ENCODE results near the gene LRBA. TPM values are rescaled to one million over a fixed set of nuclear protein-coding genes. Genes with fewer than 3 reads are reported as not detected.

The LRBA gene
- total and polyA plus RNA-seq, 2 of the 4 experiments (the other 2 are of a cell fraction) = 10.2 to 51.6 TPM

GRCh38 chr4:150491132-150492049 is 523.7 kb downstream of the LRBA start:
- ChIA-PET POLR2A (ENCODE audit: unreplicated experiment) (no interaction called here), CTCF (no interaction called here)
- dilution Hi-C loops (cut with HindIII; ENCODE audit: low sequenced_read_pairs, unreplicated experiment) = no loop called here
- Histone ChIP-seq H3K4me1 (ENCODE audit: control insufficient read depth, insufficient read depth, low read length) (no peaks in the 10 kb centered on the region), H3K4me2 (ENCODE audit: low read depth, low read length) (no peak overlapping the region), H3K9me1 (ENCODE audit: insufficient read depth, low read length) (no peaks in the 10 kb centered on the region), H4K8ac (ENCODE audit: low read depth in 2 of 2, low read length in 2 of 2) (no peak overlapping the region), H3K4ac (ENCODE audit: low read depth, low read length) (no peak overlapping the region), H4K91ac (ENCODE audit: insufficient read depth, low read depth, low read length) (no peak overlapping the region), H2AFZ (replicated peaks; ENCODE audit: low read length, poor library complexity) (no peak overlapping the region), H3K14ac (replicated peaks; ENCODE audit: low read depth, low read length) (no peak overlapping the region), H3K18ac (ENCODE audit: low read depth, low read length) (no peak overlapping the region), H2AK5ac (ENCODE audit: low read depth, low read length) (no peak overlapping the region), H3K9ac (ENCODE audit: low read depth, low read length) (no peak overlapping the region), H2BK120ac (ENCODE audit: low read depth, low read length) (no peak overlapping the region), H2BK5ac (ENCODE audit: low read depth, low read length, poor library complexity, severe bottlenecking) (no peak overlapping the region), H3K27me3 (ENCODE audit: control insufficient read depth, insufficient read depth, low read length) (no peaks in the 10 kb centered on the region), H3K36me3 (ENCODE audit: control insufficient read depth, insufficient read depth, low read length) (no peaks in the 10 kb centered on the region), H2AK9ac (replicated peaks; ENCODE audit: low read depth, low read length, poor library complexity) (no peak overlapping the region), H2BK15ac (ENCODE audit: low read depth, low read length) (no peak overlapping the region), H3K9me3 (ENCODE audit: control insufficient read depth, insufficient read depth, low read length) (no peaks in the 10 kb centered on the region), H3K79me1 (ENCODE audit: low read depth in 1 of 2, low read length in 2 of 2) (peaks cover 0 to 2% of the 10 kb centered on the region in 2 experiments; a peak in 2 of 4 replicates), H4K5ac (ENCODE audit: low read depth, low read length) (no peak overlapping the region), H3K23ac (ENCODE audit: low read depth, low read length) (no peak overlapping the region), H2BK20ac (ENCODE audit: low read depth, low read length) (no peak overlapping the region), H4K20me1 (ENCODE audit: insufficient read depth, low read length) (no peaks in the 10 kb centered on the region), H3K27ac (ENCODE audit: insufficient read depth, low read length) (no peak overlapping the region), H3K56ac (ENCODE audit: extremely low read depth, insufficient read depth, low read length) (no peak overlapping the region), H3K4me3 (ENCODE audit: insufficient read depth, low read depth, low read length) (no peak overlapping the region)
- TF ChIP-seq MAZ (IDR thresholded peaks at IDR 0.05; ENCODE audit: borderline replicate concordance, low read depth, low read length) (no peak), MAFK (IDR thresholded peaks at IDR 0.05; ENCODE audit: low read depth, low read length) (no peak), ELK1 (IDR thresholded peaks at IDR 0.05; ENCODE audit: borderline replicate concordance, low read depth, low read length) (no peak), SMC3 (IDR thresholded peaks at IDR 0.05; ENCODE audit: low read depth, low read length) (no peak)
- WGBS, 2 experiments (ENCODE audit: extremely low coverage in 2 of 2, insufficient read length in 1 of 2) = no CpG with 5 or more reads among the region's 3 CpGs
- ATAC-seq (ENCODE audit: low read depth) (no peak), DNase-seq (no peak)
- no TSS peak for BruUV-seq (replicated peaks)
- intact Hi-C loops (cut with micrococcal nuclease) = no loop called here
- in situ Hi-C loops (cut with MboI; ENCODE audit: low sequenced_read_pairs) = no loop called here
